ENCODE results near the gene KRT74. TPM values are rescaled to one million over a fixed set of nuclear protein-coding genes. Genes with fewer than 3 reads are reported as not detected.

Gene KRT74
- not detected for total RNA-seq

- no peaks in the 10 kb centered on the region for H3K9me3 ChIP-seq
- H3K4me1 ChIP-seq = no peaks in the 10 kb centered on the region
- no peaks in the 10 kb centered on the region for H3K27me3 ChIP-seq
- H3K27ac ChIP-seq = no peak within 1 kb of the TSS
- TF ChIP-seq POLR2A (IDR thresholded peaks at IDR 0.05) (no peak), CTCF (IDR thresholded peaks at IDR 0.05) (no peak)
- DNase-seq = no peak
- H3K4me3 ChIP-seq = no peak within 1 kb of the TSS
- no peaks in the 10 kb centered on the region for H3K36me3 ChIP-seq
These were observed at the start of gene KRT74 for GRCh38 chr12:52573743-52574142. KRT74 (minus strand) TSS chr12:52573843; CDS start chr12:52573777, 66 bp downstream.

- no peaks in the 10 kb centered on the region for H3K4me1 ChIP-seq
- no peaks in the 10 kb centered on the region for H3K36me3 ChIP-seq
- DNase-seq = no peak
- TF ChIP-seq CTCF (IDR thresholded peaks at IDR 0.05) (no peak), POLR2A (IDR thresholded peaks at IDR 0.05) (no peak)
- no peaks in the 10 kb centered on the region for H3K9me3 ChIP-seq
- H3K27ac ChIP-seq = no peak overlapping the region
- H3K4me3 ChIP-seq = no peak overlapping the region
- no peaks in the 10 kb centered on the region for H3K27me3 ChIP-seq
These were observed 48.7 kb upstream of the KRT74 start for GRCh38 chr12:52622349-52622748.

- H3K4me3 ChIP-seq = no peak overlapping the region
- no peaks in the 10 kb centered on the region for H3K27me3 ChIP-seq
- no peaks in the 10 kb centered on the region for H3K9me3 ChIP-seq
- no peak for DNase-seq
- H3K36me3 ChIP-seq = no peaks in the 10 kb centered on the region
- no peak for TF ChIP-seq POLR2A (IDR thresholded peaks at IDR 0.05)
- no peak for TF ChIP-seq CTCF (IDR thresholded peaks at IDR 0.05)
- H3K27ac ChIP-seq = no peak overlapping the region
- H3K4me1 ChIP-seq = no peaks in the 10 kb centered on the region
These were observed 45.2 kb upstream of the KRT74 start for GRCh38 chr12:52618866-52619265.

- no peak within 1 kb of the TSS for H3K27ac ChIP-seq
- H3K36me3 ChIP-seq = no peaks in the 10 kb centered on the region
- TF ChIP-seq POLR2A (IDR thresholded peaks at IDR 0.05) (no peak), CTCF (IDR thresholded peaks at IDR 0.05) (no peak)
- H3K9me3 ChIP-seq = no peaks in the 10 kb centered on the region
- no peak for DNase-seq
- H3K27me3 ChIP-seq = no peaks in the 10 kb centered on the region
- H3K4me1 ChIP-seq = no peaks in the 10 kb centered on the region
- no peak within 1 kb of the TSS for H3K4me3 ChIP-seq
These were observed 44.6 kb upstream of the KRT74 start, which contains the start of gene KRT73 for GRCh38 chr12:52618216-52618615. KRT73 (minus strand) TSS chr12:52618559; CDS start chr12:52618524, 35 bp downstream.

- Histone ChIP-seq H3K27ac (no peak overlapping the region), H3K27me3 (no peaks in the 10 kb centered on the region), H3K4me1 (no peaks in the 10 kb centered on the region), H3K36me3 (no peaks in the 10 kb centered on the region), H3K9me3 (no peaks in the 10 kb centered on the region), H3K4me3 (no peak overlapping the region)
- DNase-seq = no peak
- no peak for TF ChIP-seq POLR2A (IDR thresholded peaks at IDR 0.05)
- no peak for TF ChIP-seq CTCF (IDR thresholded peaks at IDR 0.05)
These were observed 43.8 kb upstream of the KRT74 start for GRCh38 chr12:52617403-52617785.

Data from Peyer's patch (tissue), 4 donors.